Duodenal mucosa (tissue), 2 donors: ENCODE data around the gene WDFY3.

Experiments used
- H3K27ac ChIP-seq: one replicate; pipeline ENCODE4 v1.7.0; 2013; ENCODE audit warnings: low read depth, low read length
- H3K27me3 ChIP-seq, 2 donors: one replicate each; pipeline ENCODE4 v1.7.0; 2013; ENCODE audit warnings: low read length in 2 of 2, control low read depth in 1 of 2; ENCODE audit not compliant: insufficient read depth in 2 of 2, control insufficient read depth in 1 of 2
- H3K36me3 ChIP-seq, 2 donors: one replicate each; pipeline ENCODE4 v1.7.0; 2013; ENCODE audit warnings: low read length in 2 of 2, control low read depth in 1 of 2; ENCODE audit not compliant: insufficient read depth in 2 of 2, control insufficient read depth in 1 of 2
- H3K4me1 ChIP-seq, 2 donors: one replicate each; pipeline ENCODE4 v1.7.0; 2013; ENCODE audit warnings: low read length in 2 of 2, control low read depth in 1 of 2; ENCODE audit not compliant: insufficient read depth in 2 of 2, control insufficient read depth in 1 of 2
- H3K4me3 ChIP-seq, 2 donors: one replicate each; pipeline ENCODE4 v1.7.0; 2013; ENCODE audit warnings: low read length in 2 of 2, low read depth in 1 of 2
- H3K9ac ChIP-seq, 2 donors: one replicate each; pipeline ENCODE4 v1.7.0; 2013; ENCODE audit warnings: low read length in 2 of 2, low read depth in 1 of 2
- H3K9me3 ChIP-seq, 2 donors: one replicate each; pipeline ENCODE4 v1.7.0; 2013; ENCODE audit warnings: low read length in 2 of 2, control low read depth in 1 of 2; ENCODE audit not compliant: control insufficient read depth in 1 of 2

WDFY3 gene

GRCh38 chr4:84931961-84932360 is 34.5 kb downstream of the WDFY3 start:
- Histone ChIP-seq H3K27me3 (no peaks in the 10 kb centered on the region), H3K9me3 (no peaks in the 10 kb centered on the region), H3K27ac (no peak overlapping the region), H3K4me1 (no peaks in the 10 kb centered on the region), H3K36me3 (peaks cover 4 to 6% of the 10 kb centered on the region in 2 donors), H3K9ac (no peak overlapping the region), H3K4me3 (no peak overlapping the region)

- Histone ChIP-seq H3K27me3 (no peaks in the 10 kb centered on the region), H3K9me3 (no peaks in the 10 kb centered on the region), H3K27ac (no peak overlapping the region), H3K4me1 (no peaks in the 10 kb centered on the region), H3K36me3 (peaks cover 4 to 6% of the 10 kb centered on the region in 2 donors), H3K9ac (no peak overlapping the region), H3K4me3 (no peak overlapping the region)
Observed at GRCh38 chr4:84931274-84931673, 35.2 kb downstream of the WDFY3 start.

DNA sequence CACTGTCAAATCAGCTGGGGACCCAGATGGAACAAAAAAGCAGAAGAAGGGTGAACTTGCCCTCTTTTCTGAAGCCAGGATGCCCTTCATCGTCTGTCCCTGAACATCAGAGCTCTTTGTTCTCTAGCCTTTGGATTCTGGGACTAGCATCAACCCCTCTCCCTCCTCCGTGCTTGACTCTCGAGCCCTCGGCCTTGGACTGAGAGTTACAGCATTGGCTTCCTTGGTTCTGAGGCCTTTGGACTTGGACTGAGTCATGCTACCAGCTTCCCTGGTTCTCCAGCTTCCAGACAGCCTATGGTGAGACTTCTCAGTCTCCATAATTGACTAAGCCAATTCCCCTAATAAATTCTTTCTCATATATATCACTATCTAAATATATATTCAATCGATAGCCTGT is 38.4 kb downstream of the WDFY3 start:
- no peaks in the 10 kb centered on the region for H3K9me3 ChIP-seq
- no peaks in the 10 kb centered on the region for H3K4me1 ChIP-seq
- H3K4me3 ChIP-seq: no peak overlapping the region
- H3K27me3 ChIP-seq: no peaks in the 10 kb centered on the region
- peaks cover 4 to 6% of the 10 kb centered on the region in 2 donors for H3K36me3 ChIP-seq
- H3K9ac ChIP-seq: no peak overlapping the region
- no peak overlapping the region for H3K27ac ChIP-seq

DNA sequence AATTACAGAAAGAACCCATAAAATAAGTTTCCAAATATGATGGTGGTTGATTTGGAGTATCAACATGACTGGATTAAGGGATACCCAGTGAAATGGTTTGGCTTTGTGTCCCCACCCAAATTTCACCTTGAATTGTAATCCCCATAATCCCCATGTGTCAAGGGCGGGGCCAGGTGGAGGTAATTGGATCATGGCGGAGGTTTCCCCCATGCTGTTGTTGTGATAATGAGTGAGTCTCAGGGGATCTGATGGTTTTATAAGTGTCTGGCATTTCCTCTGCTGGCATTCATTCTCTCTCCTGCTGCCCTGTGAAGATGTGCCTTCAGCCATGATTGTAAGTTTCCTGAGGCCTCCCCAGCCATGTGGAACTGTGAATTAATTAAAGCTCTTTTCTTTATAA is 39.1 kb downstream of the WDFY3 start:
- H3K9me3 ChIP-seq: no peaks in the 10 kb centered on the region
- H3K4me3 ChIP-seq: no peak overlapping the region
- no peaks in the 10 kb centered on the region for H3K27me3 ChIP-seq
- H3K36me3 ChIP-seq: peaks cover 4 to 6% of the 10 kb centered on the region in 2 donors
- no peak overlapping the region for H3K27ac ChIP-seq
- H3K4me1 ChIP-seq: no peaks in the 10 kb centered on the region
- no peak overlapping the region for H3K9ac ChIP-seq

- H3K27me3 ChIP-seq: no peaks in the 10 kb centered on the region
- no peak overlapping the region for H3K4me3 ChIP-seq
- H3K27ac ChIP-seq: no peak overlapping the region
- H3K9ac ChIP-seq: no peak overlapping the region
- H3K4me1 ChIP-seq: no peaks in the 10 kb centered on the region
- no peaks in the 10 kb centered on the region for H3K9me3 ChIP-seq
- H3K36me3 ChIP-seq: peaks cover 4 to 6% of the 10 kb centered on the region in 2 donors
Observed at GRCh38 chr4:84925558-84925957, 40.9 kb downstream of the WDFY3 start.

GRCh38 chr4:84924434-84924833 is 42.1 kb downstream of the WDFY3 start:
- H3K27ac ChIP-seq: no peak overlapping the region
- peaks cover 4 to 6% of the 10 kb centered on the region in 2 donors for H3K36me3 ChIP-seq
- no peaks in the 10 kb centered on the region for H3K27me3 ChIP-seq
- H3K9ac ChIP-seq: no peak overlapping the region
- H3K9me3 ChIP-seq: no peaks in the 10 kb centered on the region
- no peaks in the 10 kb centered on the region for H3K4me1 ChIP-seq
- H3K4me3 ChIP-seq: no peak overlapping the region

- Histone ChIP-seq H3K9ac (no peak overlapping the region), H3K36me3 (no peaks in the 10 kb centered on the region), H3K27me3 (no peaks in the 10 kb centered on the region), H3K4me3 (no peak overlapping the region), H3K9me3 (no peaks in the 10 kb centered on the region), H3K27ac (no peak overlapping the region), H3K4me1 (no peaks in the 10 kb centered on the region)
Observed at GRCh38 chr4:84920617-84921016, 45.9 kb downstream of the WDFY3 start.

- no peak overlapping the region for H3K27ac ChIP-seq
- no peak overlapping the region for H3K9ac ChIP-seq
- H3K9me3 ChIP-seq: no peaks in the 10 kb centered on the region
- no peaks in the 10 kb centered on the region for H3K27me3 ChIP-seq
- H3K4me3 ChIP-seq: no peak overlapping the region
- no peaks in the 10 kb centered on the region for H3K36me3 ChIP-seq
- H3K4me1 ChIP-seq: no peaks in the 10 kb centered on the region
Observed at GRCh38 chr4:84917869-84918600, 48.5 kb downstream of the WDFY3 start.

DNA sequence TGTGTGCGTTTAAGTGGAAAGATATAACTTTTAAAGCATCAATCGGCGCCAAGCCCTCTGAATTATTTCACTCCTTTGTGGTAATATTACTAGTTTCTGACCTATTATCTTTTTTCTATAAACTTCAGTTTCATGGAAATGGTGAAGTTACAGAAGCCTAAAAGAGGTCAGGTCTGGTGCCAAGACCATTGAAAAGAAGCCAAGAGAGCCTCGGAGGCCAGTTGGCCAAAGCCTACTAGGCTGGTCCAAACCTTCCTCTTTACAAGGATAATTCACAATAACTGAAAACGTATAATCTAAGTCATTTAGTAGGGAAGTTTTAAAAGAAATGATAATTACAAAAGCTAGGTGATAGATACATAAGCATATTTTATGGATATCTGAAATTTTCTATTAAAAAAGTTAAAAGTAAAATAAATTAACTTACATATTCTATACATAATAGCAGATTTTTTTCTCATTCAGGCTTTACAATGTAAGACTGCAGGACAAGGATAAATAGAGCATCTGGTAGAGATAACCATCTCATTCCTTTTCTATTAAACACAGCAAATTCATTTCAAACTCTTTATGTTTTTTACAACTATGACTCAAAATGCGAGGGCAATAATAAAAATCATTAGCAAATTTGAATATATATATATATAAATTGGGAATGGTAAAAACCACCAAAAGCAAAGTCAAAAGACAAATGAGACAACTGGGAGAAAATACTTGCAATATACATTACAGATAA is 49.2 kb downstream of the WDFY3 start:
- Histone ChIP-seq H3K4me3 (no peak overlapping the region), H3K36me3 (no peaks in the 10 kb centered on the region), H3K27me3 (no peaks in the 10 kb centered on the region), H3K9me3 (no peaks in the 10 kb centered on the region), H3K4me1 (no peaks in the 10 kb centered on the region), H3K9ac (no peak overlapping the region), H3K27ac (no peak overlapping the region)

- Histone ChIP-seq H3K4me1 (no peaks in the 10 kb centered on the region), H3K4me3 (no peak overlapping the region), H3K9ac (no peak overlapping the region), H3K36me3 (no peaks in the 10 kb centered on the region), H3K27ac (no peak overlapping the region), H3K9me3 (no peaks in the 10 kb centered on the region), H3K27me3 (no peaks in the 10 kb centered on the region)
Observed at GRCh38 chr4:84916227-84916626, 50.3 kb downstream of the WDFY3 start.
